Astrocyte of the cerebellum (primary cell): ENCODE measurements around the gene SLC31A1.
A peak's percentile ranks its signal among the peaks of the same experiment; 100 is the strongest.

ENCODE experiments used
- DNase-seq: peaks from one replicate; pipeline ENCODE4 v3.0.0-alpha.2; 2011; ENCODE audit warnings: low read depth
- H3K4me3 ChIP-seq: 2 replicates; pipeline ENCODE4 v1.5.1; 2011; ENCODE audit warnings: mild to moderate bottlenecking, low read depth, low read length, moderate library complexity
- CTCF ChIP-seq: IDR thresholded peaks from 2 replicates; pipeline ENCODE4 v1.5.1; 2012; ENCODE audit warnings: low read length, low read depth, moderate library complexity, mild to moderate bottlenecking; ENCODE audit errors: missing control alignments
- in situ Hi-C: cut with HindIII; loops from 2 replicates; pipeline ENCODE4 v1.10.0; 2017; ENCODE audit warnings: low sequenced_read_pairs

Gene SLC31A1

GRCh38 chr9:113181165-113181564 lies 40.2 kb upstream of the SLC31A1 start:
- no peak for DNase-seq
- no peak overlapping the region for H3K4me3 ChIP-seq
- in situ Hi-C loops = no loop called here
- TF ChIP-seq CTCF = no peak

DNA sequence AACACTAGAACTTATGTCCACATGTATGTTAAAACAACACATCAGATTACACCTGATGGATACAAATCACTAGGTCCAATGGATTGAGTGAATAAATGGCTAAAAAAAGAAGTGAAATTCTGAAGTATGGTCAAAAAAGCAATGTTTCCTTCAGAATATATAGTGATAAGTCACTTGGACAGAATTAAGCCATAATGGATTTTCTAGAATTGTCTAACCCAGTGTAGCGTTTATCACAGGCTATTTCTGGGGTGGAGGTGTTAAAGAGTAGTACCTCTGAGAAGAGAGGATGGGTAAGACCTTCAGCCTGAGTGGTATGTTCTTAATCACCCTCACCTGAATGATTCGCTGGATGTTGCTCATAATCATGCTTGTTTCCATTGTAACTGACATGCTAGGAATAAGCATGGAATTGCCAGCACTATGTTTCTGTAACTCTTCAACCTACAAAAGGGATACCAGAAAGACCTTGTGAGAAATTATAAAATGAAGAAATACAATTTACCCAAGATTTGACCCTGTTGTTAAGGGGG lies 37.3 kb upstream of the SLC31A1 start:
- in situ Hi-C loops = no loop called here
- H3K4me3 ChIP-seq = no peak overlapping the region
- no peak for DNase-seq
- TF ChIP-seq CTCF = no peak

- TF ChIP-seq CTCF = no peak
- DNase-seq = no peak
- in situ Hi-C loops = no loop called here
These were observed 36.8 kb upstream of the SLC31A1 start for GRCh38 chr9:113184539-113184938.

GRCh38 chr9:113185271-113185670 lies 36.1 kb upstream of the SLC31A1 start:
- H3K4me3 ChIP-seq = no peak overlapping the region
- TF ChIP-seq CTCF = no peak
- DNase-seq = no peak
- in situ Hi-C loops = no loop called here

More at GRCh38 chr9:113184539-113184938, 36.8 kb upstream of the SLC31A1 start:
- H3K4me3 ChIP-seq = no peak overlapping the region

DNA sequence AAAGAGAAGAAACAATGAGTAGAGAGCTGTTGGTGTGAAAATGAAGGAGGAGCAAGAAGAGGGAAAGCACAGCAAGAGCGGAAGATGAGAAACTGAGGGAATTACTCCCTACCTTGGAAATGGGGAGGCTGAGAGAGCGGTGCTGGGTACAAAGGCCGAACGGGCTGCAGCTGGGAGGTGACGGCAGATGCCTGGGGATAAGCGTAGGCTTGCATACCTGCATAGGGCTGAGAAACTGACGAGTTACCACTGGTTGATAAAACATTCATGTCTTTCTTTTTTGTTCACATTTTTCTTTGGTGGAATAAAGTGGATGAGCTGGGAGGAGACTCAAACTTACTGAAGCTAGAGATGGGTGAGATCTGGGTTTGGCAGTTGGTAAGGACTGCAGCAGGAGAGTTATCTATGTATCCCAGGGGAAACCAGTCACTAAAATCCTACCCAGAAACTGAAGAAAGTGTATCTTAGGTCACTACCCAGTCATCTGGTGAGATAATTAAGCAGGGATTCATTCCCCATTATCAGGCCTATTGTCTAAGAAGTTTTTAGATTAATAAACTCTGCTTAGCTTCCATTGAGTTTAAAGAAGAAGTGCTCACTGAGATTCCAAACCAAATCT lies 35.1 kb upstream of the SLC31A1 start:
- no peak for TF ChIP-seq CTCF
- H3K4me3 ChIP-seq = no peak overlapping the region
- in situ Hi-C loops = no loop called here
- DNase-seq = no peak

GRCh38 chr9:113187929-113188595 lies 33.3 kb upstream of the SLC31A1 start:
- in situ Hi-C loops = no loop called here
- no peak overlapping the region for H3K4me3 ChIP-seq
- no peak for TF ChIP-seq CTCF
- DNase-seq = peak; percentile 9
